GM12892 (cell line): ENCODE results near the gene NXPH1.

ENCODE experiments used
- POLR2A ChIP-seq: IDR thresholded peaks from 2 replicates; pipeline ENCODE4 v1.6.1; 2011; ENCODE audit warnings: low read depth, low read length, control low read depth
- TAF1 ChIP-seq: IDR thresholded peaks from 2 replicates; pipeline ENCODE4 v1.6.1; 2011; ENCODE audit warnings: low read depth, mild to moderate bottlenecking, control low read depth, low read length, borderline replicate concordance

- TF ChIP-seq TAF1 (no peak), POLR2A (no peak)
Measured at GRCh38 chr7:8433477-8434289, at the start of gene NXPH1.
